Measurements from ENCODE around the gene DSC1. TPM values are rescaled to one million over a fixed set of nuclear protein-coding genes. Genes with fewer than 3 reads are reported as not detected.

Gene DSC1
- total RNA-seq, 4 donors from 2014 or later: not detected

DNA sequence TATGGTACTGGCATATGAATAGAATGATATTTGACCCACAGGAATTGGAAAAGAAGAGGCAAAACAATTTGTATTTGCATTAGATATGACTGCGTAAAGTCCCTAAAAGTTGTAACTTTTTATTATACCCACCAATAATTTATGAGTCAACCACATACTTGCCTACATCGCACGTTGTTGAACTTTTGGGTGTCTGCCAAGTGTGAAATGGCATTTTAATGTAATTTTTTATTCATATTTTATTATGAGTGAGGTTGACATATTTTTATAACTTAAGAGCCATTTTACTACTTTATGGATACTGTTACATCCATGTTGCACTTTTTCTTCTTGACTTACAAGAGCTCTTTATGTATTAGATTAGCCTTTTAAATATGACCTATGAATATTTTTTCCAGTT lies 65.0 kb downstream of the DSC1 start:
- DNase-seq: no peak
- intact Hi-C loops (cut with DNase I; ENCODE audit: low total_unique reads): no loop called here
- H3K36me3 ChIP-seq: no peaks in the 10 kb centered on the region
- no peak overlapping the region for H3K4me3 ChIP-seq
- peaks cover 0 to 4% of the 10 kb centered on the region in 2 donors for H3K4me1 ChIP-seq
- no peak overlapping the region for H3K27ac ChIP-seq
- no peaks in the 10 kb centered on the region for H3K27me3 ChIP-seq
- H3K9me3 ChIP-seq: no peaks in the 10 kb centered on the region
- TF ChIP-seq, protein P1, sequence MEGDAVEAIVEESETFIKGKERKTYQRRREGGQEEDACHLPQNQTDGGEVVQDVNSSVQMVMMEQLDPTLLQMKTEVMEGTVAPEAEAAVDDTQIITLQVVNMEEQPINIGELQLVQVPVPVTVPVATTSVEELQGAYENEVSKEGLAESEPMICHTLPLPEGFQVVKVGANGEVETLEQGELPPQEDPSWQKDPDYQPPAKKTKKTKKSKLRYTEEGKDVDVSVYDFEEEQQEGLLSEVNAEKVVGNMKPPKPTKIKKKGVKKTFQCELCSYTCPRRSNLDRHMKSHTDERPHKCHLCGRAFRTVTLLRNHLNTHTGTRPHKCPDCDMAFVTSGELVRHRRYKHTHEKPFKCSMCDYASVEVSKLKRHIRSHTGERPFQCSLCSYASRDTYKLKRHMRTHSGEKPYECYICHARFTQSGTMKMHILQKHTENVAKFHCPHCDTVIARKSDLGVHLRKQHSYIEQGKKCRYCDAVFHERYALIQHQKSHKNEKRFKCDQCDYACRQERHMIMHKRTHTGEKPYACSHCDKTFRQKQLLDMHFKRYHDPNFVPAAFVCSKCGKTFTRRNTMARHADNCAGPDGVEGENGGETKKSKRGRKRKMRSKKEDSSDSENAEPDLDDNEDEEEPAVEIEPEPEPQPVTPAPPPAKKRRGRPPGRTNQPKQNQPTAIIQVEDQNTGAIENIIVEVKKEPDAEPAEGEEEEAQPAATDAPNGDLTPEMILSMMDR (IDR thresholded peaks at IDR 0.05): no peak
- no peak for TF ChIP-seq POLR2A (IDR thresholded peaks at IDR 0.05)

DNA sequence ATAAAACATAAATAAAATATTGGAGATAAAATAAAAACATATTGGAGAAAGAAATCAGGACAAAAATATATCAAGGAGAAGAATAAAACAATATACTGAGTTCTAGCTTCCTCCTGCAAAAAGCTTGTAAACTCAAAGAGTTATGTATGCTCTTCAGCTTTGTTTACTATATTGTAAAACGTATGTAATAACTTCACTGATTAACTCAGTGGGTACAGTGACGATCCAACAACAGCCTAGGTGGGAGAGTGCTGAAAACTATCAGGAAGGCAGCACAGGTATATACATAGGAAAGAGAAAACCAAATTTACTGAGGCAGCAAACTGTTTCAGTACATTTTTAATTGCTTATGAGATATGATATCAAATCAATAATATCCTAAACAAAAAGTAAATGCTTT lies 68.8 kb downstream of the DSC1 start:
- Histone ChIP-seq H3K4me1 (no peaks in the 10 kb centered on the region), H3K36me3 (no peaks in the 10 kb centered on the region), H3K4me3 (no peak overlapping the region), H3K27me3 (no peaks in the 10 kb centered on the region), H3K27ac (no peak overlapping the region), H3K9me3 (no peaks in the 10 kb centered on the region)
- TF ChIP-seq POLR2A (IDR thresholded peaks at IDR 0.05): no peak
- TF ChIP-seq, protein P1 (IDR thresholded peaks at IDR 0.05): no peak
- intact Hi-C loops (cut with DNase I; ENCODE audit: low total_unique reads): no loop called here
- no peak for DNase-seq

DNA sequence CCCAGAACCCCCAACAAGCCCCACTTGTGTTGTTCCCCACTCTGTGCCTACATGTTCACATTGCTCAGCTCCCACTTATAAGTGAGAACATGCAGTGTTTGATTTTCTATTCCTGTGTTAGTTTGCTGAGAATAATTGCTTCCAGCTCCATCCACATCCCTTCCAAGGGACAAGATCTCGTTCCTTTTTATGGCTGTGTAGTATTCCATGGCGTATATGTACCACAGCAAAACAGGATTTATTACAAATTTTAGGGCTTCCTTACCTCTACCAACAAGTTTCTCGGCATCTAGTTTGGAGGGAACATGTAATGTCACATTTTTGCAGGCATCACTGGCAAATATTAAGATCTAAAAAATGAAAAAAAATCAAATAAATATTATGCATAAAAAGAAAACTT lies 69.4 kb downstream of the DSC1 start:
- Histone ChIP-seq H3K4me3 (no peak overlapping the region), H3K4me1 (no peaks in the 10 kb centered on the region), H3K36me3 (no peaks in the 10 kb centered on the region), H3K27me3 (no peaks in the 10 kb centered on the region), H3K9me3 (no peaks in the 10 kb centered on the region), H3K27ac (no peak overlapping the region)
- no peak for DNase-seq
- no peak for TF ChIP-seq POLR2A (IDR thresholded peaks at IDR 0.05)
- TF ChIP-seq, protein P1 (IDR thresholded peaks at IDR 0.05): no peak
- intact Hi-C loops (cut with DNase I; ENCODE audit: low total_unique reads): no loop called here

DNA sequence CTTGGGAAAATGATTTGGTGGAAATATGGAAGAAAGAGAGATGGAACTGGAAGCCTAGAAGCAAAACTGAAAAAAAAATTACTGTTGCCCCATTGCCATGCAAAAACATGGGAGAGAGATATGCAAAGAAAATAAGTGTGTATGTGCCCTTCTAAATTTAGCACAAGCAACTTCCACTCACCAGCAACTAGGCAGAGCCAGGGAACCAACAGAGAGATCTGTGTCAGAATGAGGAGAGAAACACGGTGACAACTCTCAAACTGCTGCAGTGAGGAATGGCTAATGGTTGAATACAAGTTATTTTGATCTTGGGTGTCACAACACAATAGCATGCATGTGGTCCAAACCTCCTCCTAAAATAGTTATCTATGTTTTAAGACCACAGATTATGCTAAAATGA lies 71.3 kb downstream of the DSC1 start:
- Histone ChIP-seq H3K27me3 (no peaks in the 10 kb centered on the region), H3K27ac (no peak overlapping the region), H3K4me3 (no peak overlapping the region), H3K36me3 (no peaks in the 10 kb centered on the region), H3K4me1 (no peaks in the 10 kb centered on the region), H3K9me3 (no peaks in the 10 kb centered on the region)
- no peak for DNase-seq
- TF ChIP-seq, protein P1 (IDR thresholded peaks at IDR 0.05): no peak
- TF ChIP-seq POLR2A (IDR thresholded peaks at IDR 0.05): no peak
- intact Hi-C loops (cut with DNase I; ENCODE audit: low total_unique reads): no loop called here

DNA sequence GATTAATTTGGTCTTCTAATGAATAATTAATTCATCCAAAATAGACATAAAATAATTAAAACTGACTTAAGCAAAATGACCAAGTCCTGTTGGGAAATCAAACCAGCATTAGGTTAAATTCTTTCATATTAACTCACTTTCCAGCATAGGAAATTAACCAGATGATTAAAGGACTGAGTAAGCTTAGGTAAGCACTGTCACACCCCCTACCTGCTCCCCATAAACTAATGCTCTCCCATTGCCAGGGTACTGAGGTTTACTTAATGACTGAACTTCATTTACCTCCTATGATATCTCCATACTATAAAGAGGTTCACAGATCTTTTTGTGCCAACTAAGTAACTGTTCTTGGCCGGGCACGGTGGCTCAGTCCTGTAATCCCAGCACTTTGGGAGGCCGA lies 74.1 kb downstream of the DSC1 start:
- Histone ChIP-seq H3K4me3 (no peak overlapping the region), H3K36me3 (no peaks in the 10 kb centered on the region), H3K27me3 (no peaks in the 10 kb centered on the region), H3K9me3 (no peaks in the 10 kb centered on the region), H3K4me1 (no peaks in the 10 kb centered on the region), H3K27ac (no peak overlapping the region)
- intact Hi-C loops (cut with DNase I; ENCODE audit: low total_unique reads): no loop called here
- no peak for DNase-seq
- TF ChIP-seq, protein P1 (IDR thresholded peaks at IDR 0.05): no peak
- no peak for TF ChIP-seq POLR2A (IDR thresholded peaks at IDR 0.05)
